HG03060 (cell line): ENCODE data around the gene PRKD2.
"Not testable (repeated sequence)": the region's sequence is repeated elsewhere in the genome, so short reads cannot be mapped to it uniquely, and the experiment has no call there.

Source experiments
- ATAC-seq: cut with Tn5 transposase; IDR thresholded peaks from one replicate; pipeline ENCODE4 v1.9.1; 2021; ENCODE audit warnings: low read depth, moderate number of reproducible peaks; ENCODE audit not compliant: unreplicated experiment

The PRKD2 gene

DNA sequence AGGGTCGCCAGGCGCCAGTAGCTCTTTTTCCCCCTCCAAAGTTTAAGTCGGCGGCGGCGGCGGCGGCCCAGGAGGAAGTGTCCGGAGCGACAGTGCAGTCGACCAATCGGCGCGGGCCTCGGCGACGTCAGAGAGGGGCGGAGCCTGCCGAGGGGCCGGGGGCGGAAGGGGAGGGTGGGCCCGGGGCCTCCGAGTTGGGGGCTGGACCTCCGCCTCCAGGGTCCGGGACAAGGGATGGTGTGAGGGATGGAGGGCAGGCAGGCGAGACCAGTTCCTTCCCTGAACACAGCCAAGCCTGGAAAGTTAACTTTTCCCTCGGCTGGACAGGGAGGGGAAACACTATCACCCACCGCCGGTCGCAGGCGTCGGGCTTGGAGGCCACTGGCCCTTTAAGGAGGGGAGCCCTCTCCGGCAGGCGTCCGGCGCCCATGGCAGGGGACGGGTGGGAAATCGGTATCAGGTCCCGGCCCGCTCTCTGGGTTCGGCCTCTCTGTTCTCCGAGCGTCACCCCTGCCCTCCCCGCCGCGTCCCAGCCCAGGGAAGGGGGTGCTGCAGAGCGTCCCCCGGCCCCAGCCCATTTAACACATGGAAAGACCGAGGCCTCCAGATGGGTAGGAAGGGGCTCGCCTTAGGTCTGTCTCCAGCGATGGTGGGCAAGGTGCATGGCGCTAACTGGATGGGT is at the start of gene PRKD2:
TSS of gene PRKD2 (minus strand) at position 81 of the 682 bp plus-strand sequence. CDS start 744 bp downstream, outside the sequence.
- no peak for ATAC-seq

DNA sequence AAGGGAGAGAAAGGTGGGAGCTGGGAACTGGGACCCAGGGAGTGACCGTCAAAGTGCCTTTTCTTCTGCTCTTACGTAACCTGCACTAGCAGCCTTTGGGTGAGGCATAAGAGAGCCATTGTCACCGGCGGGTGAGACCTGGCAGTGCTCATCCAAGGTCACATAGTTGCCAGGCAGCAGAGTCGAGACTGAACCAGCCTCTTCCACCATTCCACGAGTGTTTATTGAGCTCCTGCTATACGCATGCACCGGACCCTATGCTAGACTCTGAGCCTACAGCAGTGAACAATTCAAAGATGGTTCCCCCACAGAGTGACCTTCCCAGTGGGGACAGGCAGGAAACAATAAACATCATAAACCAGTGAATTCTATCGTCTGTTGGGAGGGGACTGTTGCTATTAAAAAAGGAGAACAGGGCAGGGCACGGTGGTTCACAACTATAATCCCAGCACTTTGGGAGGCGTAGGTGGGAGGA is 47.9 kb upstream of the PRKD2 start:
- no peak for ATAC-seq

DNA sequence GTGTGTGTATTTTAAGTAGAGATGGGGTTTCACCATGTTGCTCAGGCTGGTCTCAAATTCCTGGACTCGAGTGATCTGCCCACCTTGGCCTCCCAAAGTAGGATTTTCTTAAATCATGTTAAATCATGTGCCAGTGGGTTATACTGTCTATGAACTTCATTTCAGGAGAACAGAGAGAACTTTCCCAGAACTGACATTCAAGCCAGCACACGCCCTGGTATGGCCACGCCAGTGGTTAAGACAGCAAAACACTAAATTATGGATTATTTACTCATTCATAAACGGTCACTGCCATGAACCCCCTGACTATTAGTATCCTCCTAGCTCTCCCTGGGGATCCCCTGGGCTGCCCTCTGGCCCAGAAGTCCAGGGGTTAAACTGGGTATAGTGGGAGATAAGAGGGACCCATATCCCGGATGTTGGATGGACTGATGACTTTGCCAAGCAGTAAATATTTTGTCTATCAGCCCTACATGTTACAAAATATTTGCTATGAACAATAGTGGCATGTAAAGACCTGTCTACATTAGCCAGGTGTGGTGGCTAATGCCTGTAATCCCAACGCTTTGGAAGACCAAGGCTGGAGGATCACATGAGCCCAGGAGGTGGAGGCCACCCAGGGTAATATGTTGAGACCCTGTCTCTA is 45.5 kb upstream of the PRKD2 start:
- ATAC-seq = no peak

DNA sequence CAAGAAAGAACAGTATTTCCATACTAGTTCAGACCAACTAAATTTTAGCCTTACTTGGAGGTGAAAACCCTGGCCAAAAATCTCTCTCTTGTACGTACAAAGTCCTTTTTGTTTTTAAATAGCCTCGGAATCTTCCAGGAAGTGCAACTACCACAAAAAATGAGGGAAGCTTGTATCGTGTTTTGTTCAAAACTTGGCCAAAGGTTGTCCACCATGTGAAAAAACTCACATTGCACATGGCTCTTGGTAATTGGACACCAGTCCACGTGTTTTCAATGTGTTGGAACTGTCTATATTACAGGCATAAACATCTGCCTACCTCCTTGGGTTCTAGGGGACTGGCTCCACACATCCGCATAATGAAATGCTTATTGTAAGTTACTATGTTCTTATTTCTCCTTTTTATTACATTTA is 44.5 kb upstream of the PRKD2 start:
- no peak for ATAC-seq

DNA sequence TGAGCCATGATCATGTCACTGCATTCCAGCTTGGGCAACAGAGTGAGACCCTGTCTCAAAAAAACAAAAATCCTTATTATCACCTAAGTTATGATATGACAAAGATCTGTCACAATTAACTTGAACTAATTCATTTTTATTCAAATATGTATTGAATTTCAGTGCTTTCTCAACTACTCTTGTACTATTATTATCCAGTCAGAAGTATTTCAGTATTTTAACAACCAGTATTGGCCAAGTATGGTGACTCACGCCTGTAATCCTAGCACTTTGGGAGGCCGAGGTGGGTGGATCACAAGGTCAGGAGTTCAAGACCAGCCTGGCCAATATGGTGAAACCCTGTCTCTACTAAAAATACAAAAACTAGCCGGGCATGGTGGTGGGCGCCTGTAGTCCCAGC is 44.0 kb upstream of the PRKD2 start:
- not testable (repeated sequence) for ATAC-seq

DNA sequence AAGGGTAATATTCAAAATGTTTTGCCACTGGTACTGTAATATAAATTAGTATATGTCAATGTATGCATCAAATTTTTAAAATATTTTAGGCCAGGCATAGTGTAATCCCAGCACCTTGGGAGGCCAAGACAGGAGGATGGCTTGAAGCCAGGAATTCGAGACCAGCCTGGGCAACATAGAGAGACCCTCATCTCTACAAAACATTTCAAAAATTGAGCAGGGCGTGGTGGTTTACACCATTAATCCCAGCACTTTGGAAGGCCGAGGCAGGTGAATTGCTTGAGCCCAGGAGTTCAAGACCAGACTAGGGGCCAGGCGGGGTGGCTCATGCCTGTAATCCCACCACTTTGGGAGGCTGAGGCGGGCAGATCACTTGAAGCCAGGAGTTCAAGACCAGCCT is 43.4 kb upstream of the PRKD2 start:
- ATAC-seq = no peak

DNA sequence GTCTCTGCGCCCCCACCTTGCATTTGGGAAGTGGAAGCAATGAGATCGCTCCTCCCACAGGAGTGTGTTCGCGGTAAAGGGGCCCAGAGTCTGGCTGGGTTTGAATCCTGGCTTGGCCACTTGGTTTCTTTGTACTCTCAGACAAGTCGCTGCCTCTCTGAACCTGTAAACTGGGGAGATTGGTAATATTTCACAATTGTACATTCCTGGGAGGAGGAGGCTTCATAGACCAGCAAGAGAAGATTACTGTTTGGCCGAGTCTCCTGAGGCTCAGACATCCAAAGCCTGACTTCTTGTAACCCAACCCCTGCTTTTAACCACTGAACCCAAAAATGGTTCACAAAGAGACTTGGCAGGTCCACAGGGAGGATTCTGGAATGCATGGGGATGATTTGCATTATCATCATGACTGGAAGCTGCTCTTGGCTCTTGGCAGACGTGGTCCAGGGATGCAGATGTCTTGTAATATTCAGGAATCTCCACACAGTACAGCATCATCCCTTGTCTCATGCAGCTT is 43.0 kb upstream of the PRKD2 start:
- ATAC-seq = no peak

DNA sequence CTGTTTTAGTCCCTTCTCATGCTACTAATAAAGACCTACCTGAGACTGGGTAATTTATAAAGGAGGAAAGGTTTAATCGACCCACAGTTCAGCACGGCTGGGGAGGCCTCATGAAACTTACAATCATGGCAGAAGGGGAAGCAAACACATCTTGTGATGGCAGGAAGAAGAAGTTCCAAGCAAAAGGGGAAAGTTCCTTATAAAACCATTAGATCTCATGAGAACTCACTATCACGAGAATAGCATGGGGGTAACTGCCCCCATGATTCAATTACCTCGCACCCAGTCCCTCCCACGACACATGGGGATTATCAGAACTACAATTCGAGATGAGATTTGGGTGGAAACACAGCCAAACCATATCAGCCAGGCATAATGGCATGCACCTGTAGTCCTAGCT is 42.3 kb upstream of the PRKD2 start:
- no peak for ATAC-seq

DNA sequence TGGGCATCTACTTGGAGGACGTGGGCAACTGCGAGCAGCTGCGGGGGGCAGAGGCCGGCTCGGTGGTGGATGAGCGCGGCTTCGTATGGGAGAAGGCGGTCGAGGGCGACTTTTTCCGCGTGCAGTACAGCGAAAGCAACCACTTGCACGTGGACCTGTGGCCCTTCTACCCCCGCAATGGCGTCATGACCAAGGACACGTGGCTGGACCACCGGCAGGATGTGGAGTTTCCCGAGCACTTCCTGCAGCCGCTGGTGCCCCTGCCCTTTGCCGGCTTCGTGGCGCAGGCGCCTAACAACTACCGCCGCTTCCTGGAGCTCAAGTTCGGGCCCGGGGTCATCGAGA is 39.6 kb upstream of the PRKD2 start:
- ATAC-seq = no peak

DNA sequence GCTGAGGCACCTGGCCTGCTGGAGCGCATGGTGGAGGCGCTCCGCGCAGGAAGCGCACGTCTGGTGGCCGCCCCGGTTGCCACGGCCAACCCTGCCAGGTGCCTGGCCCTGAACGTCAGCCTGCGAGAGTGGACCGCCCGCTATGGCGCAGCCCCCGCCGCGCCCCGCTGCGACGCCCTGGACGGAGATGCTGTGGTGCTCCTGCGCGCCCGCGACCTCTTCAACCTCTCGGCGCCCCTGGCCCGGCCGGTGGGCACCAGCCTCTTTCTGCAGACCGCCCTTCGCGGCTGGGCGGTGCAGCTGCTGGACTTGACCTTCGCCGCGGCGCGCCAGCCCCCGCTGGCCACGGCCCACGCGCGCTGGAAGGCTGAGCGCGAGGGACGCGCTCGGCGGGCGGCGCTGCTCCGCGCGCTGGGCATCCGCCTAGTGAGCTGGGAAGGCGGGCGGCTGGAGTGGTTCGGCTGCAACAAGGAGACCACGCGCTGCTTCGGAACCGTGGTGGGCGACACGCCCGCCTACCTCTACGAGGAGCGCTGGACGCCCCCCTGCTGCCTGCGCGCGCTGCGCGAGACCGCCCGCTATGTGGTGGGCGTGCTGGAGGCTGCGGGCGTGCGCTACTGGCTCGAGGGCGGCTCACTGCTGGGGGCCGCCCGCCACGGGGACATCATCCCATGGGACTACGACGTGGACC is 39.1 kb upstream of the PRKD2 start:
- ATAC-seq = no peak

DNA sequence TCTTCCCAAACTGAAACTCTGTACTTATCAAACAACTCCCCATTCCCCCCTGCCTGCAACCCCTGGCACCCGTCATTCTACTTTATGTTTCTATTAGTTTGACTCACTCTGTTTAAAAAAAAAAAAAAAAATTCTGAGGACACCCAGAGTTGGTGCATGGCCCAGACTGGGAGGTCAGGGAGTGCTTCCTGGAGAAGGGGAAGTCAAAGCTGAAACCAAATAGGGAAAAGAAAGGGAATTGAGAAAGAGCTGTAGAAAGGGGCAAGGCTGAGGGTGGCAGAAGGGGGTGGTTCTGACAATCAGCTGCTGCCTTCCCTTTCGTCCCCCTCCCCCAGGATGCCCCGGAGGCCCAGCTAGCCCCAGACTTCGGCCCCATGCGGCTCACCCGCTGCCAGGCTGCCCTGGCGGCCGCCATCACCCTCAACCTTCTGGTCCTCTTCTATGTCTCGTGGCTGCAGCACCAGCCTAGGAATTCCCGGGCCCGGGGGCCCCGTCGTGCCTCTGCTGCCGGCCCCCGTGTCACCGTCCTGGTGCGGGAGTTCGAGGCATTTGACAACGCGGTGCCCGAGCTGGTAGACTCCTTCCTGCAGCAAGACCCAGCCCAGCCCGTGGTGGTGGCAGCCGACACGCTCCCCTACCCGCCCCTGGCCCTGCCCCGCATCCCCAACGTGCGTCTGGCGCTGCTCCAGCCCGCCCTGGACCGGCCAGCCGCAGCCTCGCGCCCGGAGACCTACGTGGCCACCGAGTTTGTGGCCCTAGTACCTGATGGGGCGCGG is 38.4 kb upstream of the PRKD2 start:
- ATAC-seq = no peak

DNA sequence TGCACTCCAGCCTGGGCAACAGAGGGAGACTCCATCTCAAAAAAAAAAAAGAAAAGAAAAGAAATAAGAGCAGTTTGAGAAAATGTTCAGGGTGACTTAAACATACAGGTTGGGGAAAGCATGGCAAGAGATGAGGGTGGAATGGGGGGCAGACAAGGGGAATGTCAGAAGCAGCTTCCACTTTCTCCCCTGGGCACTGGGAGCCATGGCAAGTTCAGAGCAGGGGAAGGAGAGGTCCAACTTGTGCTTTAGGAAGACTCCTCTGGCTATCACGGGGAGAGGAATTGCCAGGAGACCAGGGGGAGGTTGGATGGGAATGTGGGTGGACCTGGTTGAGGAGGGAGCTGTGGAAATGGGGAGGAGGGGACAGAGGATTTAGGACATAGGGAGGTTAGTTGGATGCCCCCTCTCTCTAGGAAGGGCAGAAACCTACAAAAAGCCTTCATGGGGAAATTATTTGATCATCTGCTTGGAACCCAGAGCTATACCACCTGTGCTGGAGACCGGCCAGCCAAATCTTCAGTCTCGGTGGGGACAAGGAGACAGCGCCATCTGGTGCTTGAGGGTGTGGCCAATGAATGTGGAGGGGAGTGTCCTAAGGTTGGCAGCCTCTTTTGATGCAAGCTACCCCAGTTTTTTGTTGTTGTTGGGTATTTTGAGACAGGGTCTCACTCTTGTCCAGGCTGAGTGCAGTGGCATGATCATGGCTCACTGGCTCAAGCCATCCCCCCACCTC is 36.7 kb upstream of the PRKD2 start:
- ATAC-seq = no peak

DNA sequence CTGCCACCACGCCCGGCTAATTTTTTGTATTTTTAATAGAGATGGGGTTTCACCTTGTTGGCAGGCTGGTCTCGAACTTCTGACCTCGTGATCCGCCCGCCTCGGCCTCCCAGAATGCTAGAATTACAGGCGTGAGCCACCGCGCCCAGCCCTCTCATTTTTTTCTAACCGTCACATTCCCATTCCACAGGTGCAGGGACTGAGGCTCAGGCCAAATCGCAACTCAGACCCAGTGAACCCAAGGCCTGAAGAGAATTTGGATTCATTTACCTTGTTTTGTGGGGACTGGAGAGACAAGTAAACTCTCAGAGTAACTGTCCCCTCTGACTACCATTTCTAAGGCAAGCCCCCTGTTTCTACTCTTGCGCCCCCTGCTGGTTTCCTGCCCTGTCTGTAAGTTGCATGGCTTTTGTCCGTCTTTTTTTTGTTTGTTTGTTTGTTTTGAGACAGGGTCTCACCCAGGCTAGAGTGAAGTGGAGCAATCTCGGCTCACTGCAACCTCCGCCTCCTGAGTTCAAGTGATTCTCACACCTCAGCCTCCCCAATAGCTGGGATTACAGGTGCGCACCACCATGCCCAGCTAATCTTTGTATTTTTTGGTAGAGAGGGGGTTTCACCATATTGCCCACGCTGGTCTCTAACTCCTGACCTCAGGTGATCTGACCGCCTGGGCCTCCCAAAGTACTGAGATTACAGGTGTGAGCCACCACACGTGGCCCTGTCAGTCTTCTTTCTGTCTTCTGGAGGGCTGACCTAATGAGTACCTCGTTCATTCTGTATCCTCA is 31.6 kb upstream of the PRKD2 start:
- ATAC-seq = no peak

DNA sequence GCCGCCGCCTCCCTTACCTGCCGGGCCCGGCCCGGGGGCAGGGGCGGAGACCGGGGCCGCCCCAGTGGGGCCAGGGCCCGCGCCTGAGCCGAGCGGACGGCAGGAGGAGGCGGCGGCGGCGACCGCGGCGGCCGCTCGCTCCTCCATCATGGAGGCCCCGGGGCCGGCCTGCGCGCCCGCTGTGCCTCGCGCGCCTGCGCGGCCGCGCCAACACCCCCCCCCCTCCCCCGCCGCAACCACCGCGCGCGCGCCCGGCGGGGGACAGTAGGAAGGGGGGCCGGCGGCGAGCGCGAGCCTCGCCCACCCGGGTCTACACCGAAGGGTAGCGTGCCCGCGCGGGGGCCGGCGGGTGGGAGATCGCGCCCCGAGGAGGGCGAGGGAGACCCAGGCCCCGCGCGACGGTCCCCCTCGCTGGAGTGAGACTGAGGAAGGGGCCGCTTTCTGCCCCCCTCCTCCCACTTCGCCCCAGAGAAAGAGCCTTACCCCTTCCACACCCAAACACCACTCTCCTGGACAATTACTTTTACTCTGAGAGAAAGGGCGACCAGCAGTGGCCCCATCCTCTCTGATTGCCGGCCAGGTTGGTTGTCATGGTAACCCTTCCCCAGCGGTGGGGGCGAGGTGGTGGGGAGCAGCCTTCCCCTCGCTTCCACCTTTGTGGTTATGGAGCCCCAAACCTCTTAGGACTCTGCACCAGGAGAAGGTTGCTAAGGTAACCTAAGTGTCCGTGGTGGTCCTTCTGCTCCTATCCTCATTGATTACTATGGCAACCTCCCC is 29.6 kb upstream of the PRKD2 start, which contains the start of gene STRN4:
TSS of gene STRN4 (minus strand) at position 170 of the 777 bp plus-strand sequence. CDS start at position 150, 20 bp downstream.
- ATAC-seq = no peak

DNA sequence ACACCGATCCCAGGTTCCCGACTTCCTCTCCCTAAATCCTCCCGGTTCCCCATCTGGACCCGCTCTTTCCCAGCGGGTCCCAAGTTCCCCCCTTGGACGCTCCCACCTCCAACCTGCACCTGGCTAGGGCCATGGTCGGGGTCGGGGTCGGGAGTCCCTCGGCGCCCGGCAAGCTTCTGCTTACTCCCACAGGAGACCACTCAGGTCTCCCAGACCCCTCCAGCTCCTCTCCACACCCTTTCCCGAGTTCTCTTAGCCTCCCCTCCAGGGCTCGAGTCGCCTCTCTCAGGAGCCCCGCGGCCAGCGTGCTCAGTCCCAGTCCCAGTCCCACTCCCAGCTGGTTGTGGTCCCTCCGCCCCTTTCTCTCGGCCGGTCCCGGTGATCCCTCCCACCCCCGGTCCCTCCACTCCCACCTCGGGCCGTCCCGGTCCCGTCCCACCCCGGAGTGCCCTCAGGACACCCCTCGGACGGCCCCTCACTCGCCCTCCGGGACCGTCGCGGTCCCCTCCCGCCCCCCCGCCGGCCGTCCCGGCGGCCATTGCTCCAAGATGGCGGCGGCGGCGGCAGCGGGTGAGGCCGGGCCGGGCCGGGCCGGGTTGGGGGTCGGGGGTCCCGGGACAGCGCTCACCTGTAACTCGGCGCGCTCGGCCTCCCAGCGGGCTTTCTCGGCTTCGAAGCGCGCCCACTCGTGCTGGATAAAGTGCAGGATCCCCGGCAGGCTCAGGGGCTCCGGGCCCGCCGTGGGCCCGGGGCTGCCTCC is 28.8 kb upstream of the PRKD2 start, which contains the start of gene FKRP:
TSS of gene FKRP (plus strand) at position 537 of the 760 bp plus-strand sequence. CDS start 9,394 bp downstream, outside the sequence.
- no peak for ATAC-seq

DNA sequence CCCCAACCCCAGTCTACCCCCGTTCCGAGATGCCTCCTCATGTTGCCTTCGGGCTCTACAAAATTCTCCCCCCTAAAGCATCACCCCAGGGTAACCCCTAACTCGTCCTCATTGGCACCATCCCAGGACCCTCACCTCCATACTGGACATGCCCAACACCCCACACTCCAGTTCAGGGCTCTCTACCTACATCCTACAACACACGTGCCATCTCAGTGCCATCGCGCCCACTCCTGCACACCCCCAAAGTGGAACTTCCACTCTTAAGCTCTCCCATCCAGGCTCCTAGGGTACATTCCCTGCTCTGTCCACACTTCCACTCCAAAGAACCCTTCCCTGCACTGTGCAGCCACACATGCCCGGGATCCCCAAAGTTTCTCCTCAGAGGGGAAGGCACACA is 28.1 kb upstream of the PRKD2 start:
- ATAC-seq = no peak

DNA sequence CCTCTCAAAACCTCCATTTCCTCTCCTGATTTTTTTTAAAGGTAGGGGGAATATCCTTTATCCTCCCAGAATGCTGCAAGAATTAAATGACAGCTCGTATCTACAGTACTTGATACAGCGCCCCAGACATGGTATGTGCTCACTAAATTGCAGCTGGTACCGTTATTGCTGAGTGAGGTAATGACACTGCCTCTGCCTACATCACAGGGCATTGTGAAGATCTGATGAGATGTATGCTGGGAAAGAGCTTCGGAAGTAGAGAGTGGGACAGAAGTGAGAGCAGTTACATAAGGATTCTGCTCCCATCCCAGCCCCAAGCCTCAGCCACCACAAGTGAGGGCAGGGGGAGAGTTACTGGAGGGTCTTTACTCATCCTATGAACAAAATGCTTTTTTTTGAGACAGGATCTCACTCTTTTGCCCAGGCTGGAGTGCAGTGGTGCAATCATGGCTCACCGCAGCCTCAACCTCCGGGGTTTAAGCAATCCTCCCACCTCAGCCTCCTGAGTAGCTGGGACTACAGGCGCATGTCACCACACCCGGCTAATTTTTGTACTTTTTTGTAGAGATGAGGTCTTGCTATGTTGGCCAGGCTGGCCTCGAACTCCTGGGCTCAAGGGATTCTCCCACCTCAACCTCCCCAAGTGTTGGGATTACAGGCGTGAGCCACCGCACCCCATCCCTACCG is 27.2 kb upstream of the PRKD2 start:
- ATAC-seq = no peak
